GM13977 (cell line): ENCODE results near the gene COL6A5.

ENCODE experiments used
- DNase-seq: peaks from one replicate; pipeline ENCODE4 v3.0.0; 2012; ENCODE audit warnings: low spot score
- in situ Hi-C: fragments of 300-500 bp; cut with MboI; formaldehyde crosslinking; loops from one replicate; pipeline ENCODE4 v1.12.0; 2022; ENCODE audit warnings: low sequenced_read_pairs, low pct_unique_long_range_greater_than_20kb, mixed read lengths, inconsistent platforms; ENCODE audit not compliant: unreplicated experiment
- TF ChIP-seq, protein P1 (sequence below): IDR thresholded peaks from 2 replicates; pipeline ENCODE4 v1.5.1; 2012; ENCODE audit warnings: mild to moderate bottlenecking, control low read depth; ENCODE audit not compliant: insufficient read depth; ENCODE audit errors: extremely low read depth, missing control alignments

Gene COL6A5

DNA sequence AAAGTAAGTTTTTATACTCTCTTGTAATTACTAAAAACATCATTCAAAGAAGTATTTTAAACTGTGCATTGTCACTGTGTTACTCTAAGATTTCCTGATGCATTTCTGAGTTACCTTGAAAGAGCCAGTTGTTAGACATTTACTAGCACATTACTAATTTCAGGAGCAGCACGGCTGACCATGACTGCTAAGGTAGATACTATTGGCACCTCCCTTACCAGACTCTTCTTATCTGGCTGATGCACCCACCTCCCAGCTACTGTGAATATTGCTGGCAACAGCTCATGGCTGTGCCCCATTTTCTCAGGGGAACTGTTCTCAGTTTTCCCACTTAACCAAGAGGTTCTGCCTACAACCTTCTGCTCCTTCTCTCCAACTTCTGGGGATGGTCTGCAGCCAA, 29.4 kb downstream of the COL6A5 start:
- in situ Hi-C loops: no loop called here
- DNase-seq: no peak
- TF ChIP-seq, protein P1, sequence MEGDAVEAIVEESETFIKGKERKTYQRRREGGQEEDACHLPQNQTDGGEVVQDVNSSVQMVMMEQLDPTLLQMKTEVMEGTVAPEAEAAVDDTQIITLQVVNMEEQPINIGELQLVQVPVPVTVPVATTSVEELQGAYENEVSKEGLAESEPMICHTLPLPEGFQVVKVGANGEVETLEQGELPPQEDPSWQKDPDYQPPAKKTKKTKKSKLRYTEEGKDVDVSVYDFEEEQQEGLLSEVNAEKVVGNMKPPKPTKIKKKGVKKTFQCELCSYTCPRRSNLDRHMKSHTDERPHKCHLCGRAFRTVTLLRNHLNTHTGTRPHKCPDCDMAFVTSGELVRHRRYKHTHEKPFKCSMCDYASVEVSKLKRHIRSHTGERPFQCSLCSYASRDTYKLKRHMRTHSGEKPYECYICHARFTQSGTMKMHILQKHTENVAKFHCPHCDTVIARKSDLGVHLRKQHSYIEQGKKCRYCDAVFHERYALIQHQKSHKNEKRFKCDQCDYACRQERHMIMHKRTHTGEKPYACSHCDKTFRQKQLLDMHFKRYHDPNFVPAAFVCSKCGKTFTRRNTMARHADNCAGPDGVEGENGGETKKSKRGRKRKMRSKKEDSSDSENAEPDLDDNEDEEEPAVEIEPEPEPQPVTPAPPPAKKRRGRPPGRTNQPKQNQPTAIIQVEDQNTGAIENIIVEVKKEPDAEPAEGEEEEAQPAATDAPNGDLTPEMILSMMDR: no peak

DNA sequence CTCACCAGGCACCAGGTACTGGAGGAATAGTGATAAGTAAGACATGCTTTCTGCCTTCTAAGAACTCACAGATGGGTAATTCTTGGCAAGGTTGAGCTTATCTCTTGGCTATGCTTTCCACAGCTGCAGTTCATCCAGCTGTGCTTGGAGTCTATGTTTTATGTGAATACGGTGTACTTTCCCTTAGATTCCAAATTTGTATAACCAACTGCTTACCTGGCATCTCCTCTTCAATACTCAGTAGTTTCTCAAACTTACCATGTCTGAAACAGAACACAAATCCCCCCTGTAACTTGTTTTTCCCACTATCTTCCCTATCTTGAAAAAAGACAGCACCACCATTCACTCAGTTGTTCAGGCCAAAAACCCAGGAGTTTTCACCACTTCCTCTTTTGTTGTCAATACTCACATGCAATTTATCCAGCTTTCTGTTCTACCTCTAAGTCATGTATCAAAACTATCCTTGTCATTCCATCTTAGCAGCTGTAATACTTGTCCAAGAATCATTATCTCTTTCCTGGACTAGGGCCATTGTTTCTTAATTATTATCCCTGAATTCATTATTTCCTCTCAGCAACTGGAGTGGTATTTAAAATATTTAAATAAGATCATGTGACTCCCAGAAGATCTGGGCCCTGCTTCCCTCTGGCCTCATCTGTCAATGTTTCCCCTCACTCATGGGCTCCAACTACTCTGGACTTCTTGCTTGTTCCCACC, 32.6 kb downstream of the COL6A5 start:
- TF ChIP-seq, protein P1: no peak
- DNase-seq: no peak
- in situ Hi-C loops: no loop called here

DNA sequence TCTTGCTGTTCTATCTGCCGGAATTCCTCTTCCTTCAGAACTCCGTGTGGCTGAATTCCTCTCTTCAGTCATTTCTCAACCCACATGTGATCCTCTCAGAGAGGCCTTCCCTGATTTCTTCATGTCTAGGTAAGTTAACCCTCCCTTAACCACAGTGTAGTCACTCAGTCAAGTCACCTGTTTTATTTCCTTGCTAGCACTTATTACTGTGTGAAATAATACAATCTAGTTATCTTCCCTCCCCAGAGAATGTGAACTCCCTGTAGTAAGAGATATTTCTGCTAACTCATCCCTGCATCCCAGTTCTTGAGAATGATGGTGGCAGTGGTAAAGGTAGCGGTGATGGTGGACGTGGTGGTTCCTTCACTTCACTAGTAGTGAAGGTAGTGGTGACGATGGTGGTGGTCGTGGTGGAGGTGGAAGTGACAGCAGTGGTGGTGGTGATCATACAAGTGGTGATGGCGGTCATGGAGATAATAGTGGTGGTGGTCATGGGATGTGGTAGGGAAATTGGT, 33.3 kb downstream of the COL6A5 start:
- no peak for DNase-seq
- in situ Hi-C loops: no loop called here
- TF ChIP-seq, protein P1: no peak

DNA sequence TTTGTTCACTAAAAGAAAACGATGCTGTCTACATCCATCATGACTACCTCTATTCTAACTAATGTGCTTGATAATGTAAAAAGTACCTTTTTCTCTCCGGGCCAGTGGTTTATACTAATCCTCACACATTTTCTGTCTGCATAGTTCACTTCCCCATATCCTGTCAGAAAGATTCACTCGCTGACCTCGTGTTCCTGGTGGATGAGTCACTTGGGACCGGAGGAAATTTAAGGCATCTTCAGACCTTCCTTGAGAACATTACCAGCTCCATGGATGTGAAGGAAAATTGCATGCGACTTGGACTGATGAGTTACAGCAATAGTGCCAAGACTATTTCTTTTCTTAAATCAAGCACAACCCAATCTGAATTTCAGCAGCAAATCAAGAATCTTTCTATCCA, 33.8 kb downstream of the COL6A5 start:
- TF ChIP-seq, protein P1: no peak
- DNase-seq: no peak

DNA sequence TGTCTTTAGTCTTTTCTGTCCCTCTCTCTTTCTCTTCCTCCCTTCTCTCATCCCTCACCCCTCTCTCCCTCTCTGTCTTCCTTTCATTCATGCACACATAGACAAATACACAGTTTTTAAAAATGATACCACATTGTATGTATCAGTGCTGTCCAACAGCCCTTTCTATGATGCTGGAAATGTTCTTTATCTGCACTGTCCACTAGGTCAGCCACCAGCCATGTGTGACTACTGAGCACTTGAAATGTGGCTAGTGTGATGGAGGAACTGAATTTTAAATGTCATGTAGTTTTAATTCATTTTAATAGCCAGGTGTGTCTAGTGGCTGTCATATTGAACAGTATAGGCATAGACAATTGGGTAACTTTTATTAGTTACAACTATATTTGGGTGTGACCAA, 34.9 kb downstream of the COL6A5 start:
- TF ChIP-seq, protein P1: no peak
- in situ Hi-C loops: no loop called here
- DNase-seq: no peak

More for the DNA sequence above, 33.8 kb downstream of the COL6A5 start:
- in situ Hi-C loops: no loop called here

DNA sequence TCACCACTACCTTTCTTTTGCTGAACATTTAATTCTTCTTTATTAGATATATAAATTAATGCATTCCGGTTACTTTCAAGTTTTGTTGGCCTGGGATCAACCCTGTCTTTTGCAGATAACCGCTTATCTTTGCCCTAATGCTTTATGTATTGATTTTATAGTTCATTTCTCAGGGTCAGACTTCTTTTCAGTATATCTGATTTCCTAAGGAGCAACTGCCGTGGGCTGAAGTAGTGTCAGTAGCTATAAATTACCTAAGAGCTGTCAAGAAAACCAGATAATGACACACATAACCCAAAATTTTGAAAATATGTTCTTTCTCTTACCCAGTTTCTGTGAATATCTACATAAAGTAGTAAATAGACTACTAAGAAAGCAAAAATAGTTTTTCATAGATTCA, 38.0 kb downstream of the COL6A5 start:
- in situ Hi-C loops: no loop called here
- no peak for DNase-seq
- TF ChIP-seq, protein P1: no peak
